Measurements from ENCODE around the gene CACNA1D. TPM values are rescaled to one million over a fixed set of nuclear protein-coding genes. Genes with fewer than 3 reads are reported as not detected.

CACNA1D gene
- total and polyA plus RNA-seq, 2 experiments from 2014 or later = 5.2 to 27.8 TPM

Small RNA genes lying within 50 kb of the gene (small RNA-seq; reads per million reads assigned to genes)
- gene AC012467.1 (not detected), gene RF00154 (192 reads per million, percentile 98 among the genes with 10 or more reads in this experiment)

Other genes with a start within 250 kb of the CACNA1D start
- 222 and 265 TPM in 2 replicates for gene TKT, start 238.6 kb upstream of the CACNA1D start, total RNA-seq
- gene TKT, start 238.6 kb upstream of the CACNA1D start, polyA plus RNA-seq = 136 and 149 TPM in 2 replicates
- gene DCP1A, start 147.1 kb upstream of the CACNA1D start, total RNA-seq = 20.4 and 23.0 TPM in 2 replicates
- gene DCP1A, start 147.1 kb upstream of the CACNA1D start, polyA plus RNA-seq = 28.2 and 34.5 TPM in 2 replicates